Measurements from ENCODE around the gene CREM.

DNA sequence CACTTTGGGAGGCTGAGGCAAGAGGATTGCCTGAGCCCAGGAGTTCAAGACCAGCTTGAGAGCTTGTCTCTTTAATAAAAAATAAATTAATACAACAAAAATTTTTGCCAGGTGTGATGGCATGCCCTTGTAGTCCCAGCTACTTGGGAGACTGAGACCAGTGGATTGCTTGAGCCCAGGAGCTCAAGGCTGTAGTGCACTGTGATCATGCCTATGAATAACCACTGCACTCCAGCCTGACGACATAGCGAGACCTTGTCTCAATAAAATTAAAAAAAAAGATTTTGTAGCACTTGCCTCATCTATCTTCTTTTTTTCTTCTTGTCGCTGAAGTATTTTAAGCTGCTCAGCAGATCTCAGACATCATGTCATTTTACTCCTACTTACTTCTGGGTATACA lies 26.3 kb downstream of the CREM start:
- TF ChIP-seq, protein P1, sequence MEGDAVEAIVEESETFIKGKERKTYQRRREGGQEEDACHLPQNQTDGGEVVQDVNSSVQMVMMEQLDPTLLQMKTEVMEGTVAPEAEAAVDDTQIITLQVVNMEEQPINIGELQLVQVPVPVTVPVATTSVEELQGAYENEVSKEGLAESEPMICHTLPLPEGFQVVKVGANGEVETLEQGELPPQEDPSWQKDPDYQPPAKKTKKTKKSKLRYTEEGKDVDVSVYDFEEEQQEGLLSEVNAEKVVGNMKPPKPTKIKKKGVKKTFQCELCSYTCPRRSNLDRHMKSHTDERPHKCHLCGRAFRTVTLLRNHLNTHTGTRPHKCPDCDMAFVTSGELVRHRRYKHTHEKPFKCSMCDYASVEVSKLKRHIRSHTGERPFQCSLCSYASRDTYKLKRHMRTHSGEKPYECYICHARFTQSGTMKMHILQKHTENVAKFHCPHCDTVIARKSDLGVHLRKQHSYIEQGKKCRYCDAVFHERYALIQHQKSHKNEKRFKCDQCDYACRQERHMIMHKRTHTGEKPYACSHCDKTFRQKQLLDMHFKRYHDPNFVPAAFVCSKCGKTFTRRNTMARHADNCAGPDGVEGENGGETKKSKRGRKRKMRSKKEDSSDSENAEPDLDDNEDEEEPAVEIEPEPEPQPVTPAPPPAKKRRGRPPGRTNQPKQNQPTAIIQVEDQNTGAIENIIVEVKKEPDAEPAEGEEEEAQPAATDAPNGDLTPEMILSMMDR (IDR thresholded peaks at IDR 0.05): no peak
- TF ChIP-seq EP300 (IDR thresholded peaks at IDR 0.05): no peak
